Esophagus muscularis mucosa (tissue), 3 donors: ENCODE data around the gene CCDC186.

Experiments used
- CTCF ChIP-seq, 3 experiments: fragments of 200-600 bp in 2 of 3; fragments of 450-650 bp in 1 of 3; sonication (generic) in 2 of 3; IDR thresholded peaks; one replicate each; pipeline ENCODE4 v1.5.1; 2017 to 2019; ENCODE audit warnings: antibody characterized with exemption in 3 of 3, mild to moderate bottlenecking in 2 of 3, moderate library complexity in 1 of 3
- POLR2A ChIP-seq: fragments of 450-650 bp; IDR thresholded peaks from one replicate; pipeline ENCODE4 v1.6.1; 2017; ENCODE audit warnings: antibody characterized with exemption, moderate library complexity, mild to moderate bottlenecking, low read depth
- POLR2AphosphoS5 ChIP-seq, 2 donors: sonication (generic); formaldehyde crosslinking; IDR thresholded peaks; one replicate each; pipeline ENCODE4 v1.6.1; 2017; ENCODE audit warnings: antibody characterized with exemption in 2 of 2

DNA sequence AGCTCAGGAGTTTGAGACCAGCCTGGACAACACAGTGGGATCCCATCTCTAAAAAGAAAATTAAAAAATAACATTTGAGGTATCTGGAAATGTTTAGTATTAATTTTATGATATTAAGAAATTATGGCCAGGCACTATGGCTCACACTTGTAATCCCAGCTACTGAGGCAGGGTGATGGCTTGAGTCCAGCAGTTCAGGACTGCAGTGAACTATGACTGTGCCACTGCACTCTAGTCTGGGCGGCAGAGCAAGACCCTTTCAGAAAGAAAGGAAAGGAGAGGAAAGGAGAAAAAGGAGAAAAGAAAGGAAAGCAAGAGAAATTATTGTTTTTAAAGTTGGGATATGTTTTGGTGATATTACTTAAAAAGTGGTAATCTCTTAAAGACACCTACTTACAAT lies 2.5 kb upstream of the CCDC186 start:
- no peak for TF ChIP-seq CTCF (IDR thresholded peaks at IDR 0.05)
- no peak for TF ChIP-seq POLR2AphosphoS5 (IDR thresholded peaks at IDR 0.05)
- no peak for TF ChIP-seq POLR2A
